SK-N-SH (cell line): ENCODE data around the gene FRS3.

Experiments
- CHD2 ChIP-seq: fragments of 150-350 bp; IDR thresholded peaks from 2 replicates; pipeline ENCODE4 v1.6.1; 2018; ENCODE audit warnings: low read length; ENCODE audit not compliant: partially characterized antibody
- CTCF ChIP-seq: fragments of 200-600 bp; sonication (generic); IDR thresholded peaks from 2 replicates; pipeline ENCODE4 v1.6.1; 2017; ENCODE audit warnings: antibody characterized with exemption, mild to moderate bottlenecking, moderate library complexity
- EP300 ChIP-seq, 2 experiments: IDR thresholded peaks; 2 replicates each; pipeline versions ENCODE4 v1.4.0 to v1.6.1; 2012; ENCODE audit warnings: borderline replicate concordance in 1 of 2, low read depth in 1 of 2, low read length in 1 of 2
- FOSL2 ChIP-seq: IDR thresholded peaks from 2 replicates; pipeline ENCODE4 v1.4.0; 2012; ENCODE audit warnings: low read depth, mild to moderate bottlenecking, moderate library complexity, borderline replicate concordance
- FOXM1 ChIP-seq: IDR thresholded peaks from 2 replicates; pipeline ENCODE4 v1.4.0; 2012; ENCODE audit warnings: low read depth, mild to moderate bottlenecking
- IRF3 ChIP-seq: fragments of 150-350 bp; IDR thresholded peaks from 2 replicates; pipeline ENCODE4 v1.6.1; 2016; ENCODE audit warnings: mild to moderate bottlenecking, low read depth, low read length
- JUND ChIP-seq: IDR thresholded peaks from 2 replicates; pipeline ENCODE4 v1.4.0; 2012
- POLR2AphosphoS5 ChIP-seq: IDR thresholded peaks from 2 replicates; pipeline ENCODE4 v1.6.1; 2012; ENCODE audit warnings: low read depth, low read length
- REST ChIP-seq: IDR thresholded peaks from 2 replicates; pipeline ENCODE4 v1.6.1; 2012; ENCODE audit warnings: mild to moderate bottlenecking, low read depth, low read length, moderate library complexity
- SIN3A ChIP-seq: IDR thresholded peaks from 2 replicates; pipeline ENCODE4 v1.6.1; 2012; ENCODE audit warnings: low read depth, mild to moderate bottlenecking, low read length, moderate library complexity, borderline replicate concordance
- YY1 ChIP-seq: IDR thresholded peaks from 2 replicates; pipeline ENCODE4 v1.4.0; 2012; ENCODE audit warnings: low read depth, mild to moderate bottlenecking

- TF ChIP-seq JUND (no peak), CTCF (no peak), YY1 (no peak), IRF3 (no peak), FOXM1 (no peak), FOSL2 (no peak), REST (no peak), EP300 (IDR thresholded peaks at IDR 0.05; ENCODE audit: borderline replicate concordance in 1 of 2, low read depth in 1 of 2, low read length in 1 of 2) (no peak), CHD2 (no peak), POLR2AphosphoS5 (no peak), SIN3A (no peak)
Observed at GRCh38 chr6:41785254-41785653, 5.6 kb upstream of the FRS3 start.
